Measurements from ENCODE around the gene DNMBP. TPM values are rescaled to one million over a fixed set of nuclear protein-coding genes. Genes with fewer than 3 reads are reported as not detected.

DNMBP gene
- total RNA-seq: 10 to 100 TPM in 1 of 2 donors, 1 to 10 TPM in 1; 8.6 to 10.3 TPM

GRCh38 chr10:100009793-100010676, at the start of gene DNMBP:
Gene DNMBP (minus strand): TSS chr10:100009947. CDS start chr10:99972124, 37,823 bp downstream.

Other genes starting within 250 kb of the DNMBP start
- gene ABCC2, start 227.3 kb downstream of the DNMBP start, total RNA-seq: 100 to 1,000 TPM in 1 of 2 donors, 10 to 100 TPM in 1; 69.2 to 102 TPM
- 1 to 10 TPM in 1 of 2 donors, not detected in 1; 5.3 TPM for gene CPN1, start 71.9 kb upstream of the DNMBP start, total RNA-seq
- 10 to 100 TPM; 16.9 to 29.0 TPM for gene ERLIN1, start 176.1 kb upstream of the DNMBP start, total RNA-seq
- gene CHUK, start 219.6 kb upstream of the DNMBP start, total RNA-seq: 10 to 100 TPM; 28.9 to 38.0 TPM

Measured in melanocyte of skin (primary cell).